Aorta (tissue), 5 donors: ENCODE measurements around the gene GAB1. TPM values are rescaled to one million over a fixed set of nuclear protein-coding genes. Genes with fewer than 3 reads are reported as not detected.

Experiments
- ATAC-seq: fragments of 200-7000 bp; cut with Tn5 transposase; one replicate; pipeline ENCODE4 v1.9.1; 2022; ENCODE audit warnings: moderate library complexity; ENCODE audit not compliant: low FRiP score
- DNase-seq, 2 donors: peaks; one replicate each; pipeline ENCODE4 v3.0.0-alpha.2; 2020
- H3K27ac ChIP-seq, 2 donors: one replicate each; pipeline ENCODE4 v1.5.1; 2013; ENCODE audit warnings: low read length in 2 of 2, mild to moderate bottlenecking in 2 of 2, moderate library complexity in 2 of 2, control low read depth in 1 of 2, inconsistent platforms in 1 of 2, low read depth in 1 of 2
- H3K27me3 ChIP-seq, 2 donors: one replicate each; pipeline ENCODE4 v1.6.1; 2013; ENCODE audit warnings: control low read depth in 1 of 2, low read length in 1 of 2, mild to moderate bottlenecking in 1 of 2, moderate library complexity in 1 of 2; ENCODE audit not compliant: insufficient read depth in 2 of 2, control insufficient read depth in 1 of 2
- H3K36me3 ChIP-seq, 2 donors: one replicate each; pipeline ENCODE4 v1.6.1; 2013; ENCODE audit warnings: control low read depth in 1 of 2, low read length in 1 of 2, mild to moderate bottlenecking in 1 of 2; ENCODE audit not compliant: insufficient read depth in 2 of 2, control insufficient read depth in 1 of 2
- H3K4me1 ChIP-seq, 2 donors: one replicate each; pipeline ENCODE4 v1.6.1; 2013; ENCODE audit warnings: low read length in 2 of 2, control low read depth in 1 of 2, mild to moderate bottlenecking in 1 of 2, moderate library complexity in 1 of 2; ENCODE audit not compliant: insufficient read depth in 2 of 2, control insufficient read depth in 1 of 2
- H3K4me3 ChIP-seq, 2 donors: one replicate each; pipeline ENCODE4 v1.5.1; 2013; ENCODE audit warnings: low read length in 2 of 2, control low read depth in 1 of 2, mild to moderate bottlenecking in 1 of 2
- H3K9me3 ChIP-seq: one replicate; pipeline ENCODE4 v1.6.1; 2013; ENCODE audit warnings: mild to moderate bottlenecking, low read length; ENCODE audit not compliant: control insufficient read depth
- WGBS, 2 donors: extraction: QIAGEN DNeasy Blood & Tissue Kit; methylation state at CpG; one replicate each; pipeline ENCODE4 v1.1.7; 2013; 5-methylcytosine and 5-hydroxymethylcytosine counted together
- intact Hi-C, 2 donors: fragments of 100-400 bp; cut with DNase I; formaldehyde crosslinking; loops; one replicate each; pipeline versions ENCODE4 v1.14.2 to v1.15.0; 2022
- polyA plus RNA-seq, 2 donors: library from polyadenylated mRNA; stranded (reverse); fragments of 200-250 nt; gene quantifications; one replicate each; pipeline ENCODE4 v1.2.3, GENCODE V29; 2013
- total RNA-seq, 2 donors: library from RNA; stranded (reverse); fragmentation: NEBNext Ultra II Directional; extraction: Animal tissue kit (Norgen Biotek cat#: 25700); gene quantifications; one replicate each; pipeline ENCODE4 v1.2.1, GENCODE V29; 2021
- donor health status: healthy with polysubstance abuse.
- donor health status: Bipolar disorder and iron deficiency.
- donor health status: DM: no; HTN: no; CAD: no.
- donor health status: DM: no; HTN: no; CAD: no.
- donor health status: DM: yes; HTN: yes; CAD: no.

GAB1 gene
- total and polyA plus RNA-seq, 4 donors: 10.5 to 107 (median 55.0) TPM

DNA sequence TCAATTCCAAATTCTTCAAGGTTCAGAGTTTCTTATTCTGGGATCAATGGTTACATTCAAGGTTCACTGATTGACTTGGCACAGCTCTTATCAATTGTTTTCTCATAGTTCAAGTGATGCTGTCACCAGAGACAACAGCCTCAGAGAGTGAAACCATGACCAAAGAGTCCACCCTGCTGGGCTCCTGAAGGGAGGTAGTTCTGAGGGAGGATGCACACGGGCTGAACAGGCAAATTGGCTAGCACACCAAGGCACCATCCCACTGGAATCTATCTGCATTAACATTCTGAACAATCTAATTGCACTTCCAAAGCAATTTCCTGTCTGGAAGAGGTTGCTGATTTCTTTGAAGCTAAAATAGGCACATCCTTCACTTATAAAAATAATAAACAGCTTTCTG, 16.6 kb upstream of the GAB1 start:
- WGBS, 2 donors: 44 to 70% methylated on average over 1 of the region's 1 CpG
- Histone ChIP-seq H3K4me3 (no peak overlapping the region), H3K36me3 (no peaks in the 10 kb centered on the region), H3K27me3 (no peaks in the 10 kb centered on the region), H3K4me1 (peaks cover 0 to 5% of the 10 kb centered on the region in 2 donors), H3K27ac (no peak overlapping the region), H3K9me3 (no peaks in the 10 kb centered on the region)
- ATAC-seq: no peak
- DNase-seq: no peak
- intact Hi-C loops: no loop called here

DNA sequence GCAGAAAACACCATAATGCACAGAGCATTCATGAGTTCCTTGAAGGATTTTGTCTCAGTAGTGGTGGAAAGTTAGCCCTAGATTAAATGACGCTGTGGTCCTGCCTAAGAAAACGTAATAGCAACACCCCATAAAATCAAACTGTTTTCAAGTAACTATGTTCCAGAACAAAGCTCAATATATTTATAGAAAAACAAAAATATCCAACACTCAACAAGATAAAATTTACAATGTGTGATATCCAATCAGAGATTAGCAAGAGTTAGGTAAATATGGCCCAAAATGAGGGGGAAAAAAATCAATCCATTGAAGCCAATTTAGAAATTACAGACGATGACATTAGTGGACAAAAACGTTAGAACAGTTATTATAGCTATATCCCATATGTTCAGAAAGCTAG, 9.9 kb upstream of the GAB1 start:
- Histone ChIP-seq H3K4me3 (no peak overlapping the region), H3K9me3 (no peaks in the 10 kb centered on the region), H3K4me1 (no peaks in the 10 kb centered on the region), H3K36me3 (no peaks in the 10 kb centered on the region), H3K27me3 (no peaks in the 10 kb centered on the region), H3K27ac (no peak overlapping the region)
- no peak for ATAC-seq
- no peak for DNase-seq
- WGBS, 2 donors: 52 to 62% methylated on average over 4 of the region's 4 CpGs
- intact Hi-C loops: no loop called here

- H3K9me3 ChIP-seq: no peaks in the 10 kb centered on the region
- WGBS, 2 donors: 96 to 97% methylated on average over 6 of the region's 6 CpGs
- no peaks in the 10 kb centered on the region for H3K27me3 ChIP-seq
- no peak overlapping the region for H3K4me3 ChIP-seq
- ATAC-seq (no peak), DNase-seq (no peak)
- H3K36me3 ChIP-seq: no peaks in the 10 kb centered on the region
- intact Hi-C loops: no loop called here
- no peaks in the 10 kb centered on the region for H3K4me1 ChIP-seq
- no peak overlapping the region for H3K27ac ChIP-seq
These were observed 6.7 kb upstream of the GAB1 start for GRCh38 chr4:143329985-143330384.

- Histone ChIP-seq H3K27me3 (no peaks in the 10 kb centered on the region), H3K4me1 (peaks cover 0 to 3% of the 10 kb centered on the region in 2 donors), H3K36me3 (no peaks in the 10 kb centered on the region), H3K9me3 (no peaks in the 10 kb centered on the region), H3K4me3 (peak overlapping the region; percentile 84 to 90), H3K27ac (peak overlapping the region; percentile 78 to 79)
- intact Hi-C loops: loop anchor here (2.0 to 5.0 kb wide), 6 partner anchors 25 to 146 kb away; no protein-coding TSS in a partner anchor
- DNase-seq: peak; percentile 94 to 96
- ATAC-seq: peak; percentile 95
- WGBS, 2 donors: 0 to 1% methylated on average over 47 to 85 of the region's 85 CpGs
These were observed 496 bp upstream of the GAB1 start for GRCh38 chr4:143335979-143336780.

- intact Hi-C loops: loop anchor here (2.0 to 5.0 kb wide), 6 partner anchors 23 to 145 kb away; no protein-coding TSS in a partner anchor
- DNase-seq (peak; percentile 69 to 82), ATAC-seq (peak; percentile 36)
- Histone ChIP-seq H3K4me3 (peak overlapping the region; percentile 84 to 90), H3K9me3 (no peaks in the 10 kb centered on the region), H3K27ac (peak overlapping the region; percentile 64 to 69), H3K36me3 (no peaks in the 10 kb centered on the region), H3K4me1 (peaks cover 0 to 3% of the 10 kb centered on the region in 2 donors), H3K27me3 (no peaks in the 10 kb centered on the region)
- WGBS, 2 donors: 0 to 1% methylated on average over 25 of the region's 25 CpGs
These were observed 1.1 kb downstream of the GAB1 start for GRCh38 chr4:143337600-143338287.

- Histone ChIP-seq H3K27me3 (no peaks in the 10 kb centered on the region), H3K36me3 (no peaks in the 10 kb centered on the region), H3K9me3 (no peaks in the 10 kb centered on the region), H3K4me1 (peaks cover 0 to 3% of the 10 kb centered on the region in 2 donors), H3K27ac (no peak overlapping the region), H3K4me3 (peak overlapping the region; percentile 84 to 90)
- 5% methylated on average over 5 of the region's 5 CpGs for WGBS, 2 donors
- intact Hi-C loops: loop anchor here (5.0 kb wide), 5 partner anchors 46 to 144 kb away; no protein-coding TSS in a partner anchor
- DNase-seq (no peak), ATAC-seq (no peak)
These were observed 1.6 kb downstream of the GAB1 start for GRCh38 chr4:143338313-143338712.

GRCh38 chr4:143339497-143339896, 2.8 kb downstream of the GAB1 start:
- H3K36me3 ChIP-seq: no peaks in the 10 kb centered on the region
- no peaks in the 10 kb centered on the region for H3K27me3 ChIP-seq
- no peak overlapping the region for H3K27ac ChIP-seq
- intact Hi-C loops: loop anchor here (5.0 kb wide), 5 partner anchors 47 to 143 kb away; no protein-coding TSS in a partner anchor
- peaks cover 0 to 7% of the 10 kb centered on the region in 2 donors for H3K4me1 ChIP-seq
- no peak for DNase-seq
- no peaks in the 10 kb centered on the region for H3K9me3 ChIP-seq
- WGBS, 2 donors: 14 to 15% methylated on average over 2 of the region's 2 CpGs
- ATAC-seq: no peak
- peak overlapping the region; percentile 21 to 90 for H3K4me3 ChIP-seq

GRCh38 chr4:143341186-143341755, 4.6 kb downstream of the GAB1 start:
- ATAC-seq (no peak), DNase-seq (no peak)
- 78 to 85% methylated on average over 2 of the region's 2 CpGs for WGBS, 2 donors
- H3K9me3 ChIP-seq: no peaks in the 10 kb centered on the region
- peak overlapping the region in 1 of 2 donors; percentile 49 for H3K27ac ChIP-seq
- intact Hi-C loops: no loop called here
- H3K36me3 ChIP-seq: no peaks in the 10 kb centered on the region
- H3K27me3 ChIP-seq: no peaks in the 10 kb centered on the region
- peaks cover 3 to 8% of the 10 kb centered on the region in 2 donors for H3K4me1 ChIP-seq
- peak overlapping the region in 1 of 2 donors; percentile 28 for H3K4me3 ChIP-seq
